Testis (tissue), 3 donors: ENCODE results near the gene COA3. TPM values are rescaled to one million over a fixed set of nuclear protein-coding genes. Genes with fewer than 3 reads are reported as not detected.
A peak's percentile ranks its signal among the peaks of the same experiment; 100 is the strongest.

Experiments
- DNase-seq: peaks from one replicate; pipeline ENCODE4 v3.0.0-alpha.2; 2019
- H3K27ac ChIP-seq, 2 donors: fragments of 200-600 bp; sonication (generic); one replicate each; pipeline ENCODE4 v1.5.1; 2019
- H3K27me3 ChIP-seq: fragments of 200-600 bp; sonication (generic); one replicate; pipeline ENCODE4 v1.5.1; 2019
- H3K36me3 ChIP-seq: fragments of 200-600 bp; sonication (generic); one replicate; pipeline ENCODE4 v1.5.1; 2017; ENCODE audit warnings: low read depth; ENCODE audit errors: missing control alignments
- H3K4me1 ChIP-seq: fragments of 200-600 bp; sonication (generic); one replicate; pipeline ENCODE4 v1.5.1; 2019
- H3K4me3 ChIP-seq, 2 donors: fragments of 200-600 bp; sonication (generic); one replicate each; pipeline ENCODE4 v1.5.1; 2017 to 2019
- H3K9me3 ChIP-seq: fragments of 200-600 bp; sonication (generic); one replicate; pipeline ENCODE4 v1.5.1; 2017
- CTCF ChIP-seq, 3 experiments: fragments of 450-650 bp in 2 of 3; fragments of 200-600 bp in 1 of 3; sonication (generic) in 1 of 3; IDR thresholded peaks; one replicate each; pipeline ENCODE4 v1.5.1; 2016 to 2019; ENCODE audit warnings: antibody characterized with exemption in 3 of 3, mild to moderate bottlenecking in 2 of 3, moderate library complexity in 1 of 3
- POLR2A ChIP-seq: fragments of 450-650 bp; IDR thresholded peaks from one replicate; pipeline ENCODE4 v1.6.1; 2017; ENCODE audit warnings: antibody characterized with exemption, mild to moderate bottlenecking, moderate library complexity
- WGBS, 2 donors: methylation state at CpG; one replicate each; pipeline ENCODE4 v1.1.5; 2018; 5-methylcytosine and 5-hydroxymethylcytosine counted together
- intact Hi-C: fragments of 100-400 bp; cut with DNase I; formaldehyde crosslinking; loops from one replicate; pipeline ENCODE4 v1.15.1; 2023; ENCODE audit warnings: low total_unique reads
- polyA plus RNA-seq: library from polyadenylated mRNA; stranded (reverse); fragments of 350-450 nt; fragmentation: Illumina TruSeq; extraction: RNeasy Lipid Tissue Mini Kit (QIAGEN cat#74804); gene quantifications from one replicate; pipeline ENCODE4 v1.2.3, GENCODE V29; 2014; ENCODE audit warnings: low read depth, low replicate concordance; ENCODE audit not compliant: insufficient read depth
- total RNA-seq, 2 donors: library from RNA; depleted of rRNA; stranded (reverse); fragments of >200 nt; gene quantifications; one replicate each; pipeline ENCODE4 v1.2.3, GENCODE V29; 2016

The COA3 gene
- total and polyA plus RNA-seq, 3 donors from 2014 or later = 43.0 to 52.7 (median 49.2) TPM

DNA sequence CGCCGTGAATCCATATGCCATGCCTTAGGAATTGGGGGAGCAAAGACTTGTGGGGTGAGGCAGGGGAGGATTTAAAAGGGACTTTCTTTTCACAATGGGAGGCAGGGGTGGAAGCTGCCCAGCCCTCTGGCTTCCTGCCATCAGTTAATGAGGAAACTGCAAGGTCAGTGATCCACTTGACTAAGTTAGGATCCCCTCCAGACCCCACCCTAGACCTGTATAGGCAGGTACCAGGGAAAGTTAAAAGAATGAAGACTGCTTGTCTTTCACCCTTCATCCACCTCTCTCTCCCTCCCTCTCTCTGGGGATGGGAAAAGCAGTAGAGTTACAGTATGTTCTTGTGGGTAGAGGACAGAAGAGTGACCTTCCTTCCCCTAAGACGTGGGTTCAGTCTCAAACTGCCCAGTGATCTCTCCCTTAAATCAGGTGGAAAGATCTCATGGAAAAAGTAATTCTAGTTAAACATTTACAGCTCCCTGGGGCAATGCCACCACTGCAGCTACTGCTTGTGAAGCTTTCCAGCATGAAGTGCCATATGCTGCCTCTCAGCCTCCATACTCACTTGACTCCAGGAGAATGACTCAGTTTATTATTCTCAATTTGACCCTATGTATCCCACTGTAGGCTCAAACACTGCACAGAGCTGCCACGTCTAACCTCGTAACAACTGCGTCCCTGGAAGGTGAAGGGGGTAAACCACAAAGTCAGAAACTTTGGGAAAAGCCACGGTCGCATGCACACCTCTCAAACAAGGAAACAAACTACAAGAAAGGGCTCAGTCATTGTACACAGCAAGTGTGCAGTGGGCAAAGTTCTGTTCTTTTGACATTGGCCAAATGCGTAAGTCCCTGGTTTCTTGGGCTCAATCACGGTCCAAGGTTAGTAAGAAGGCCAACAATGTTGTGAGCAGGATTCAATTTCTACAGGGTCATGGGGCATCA lies 1.2 kb downstream of the COA3 start:
- no peak for TF ChIP-seq CTCF (IDR thresholded peaks at IDR 0.05)
- no peak for TF ChIP-seq POLR2A
- WGBS, 2 donors = 78 to 82% methylated on average over 10 of the region's 10 CpGs
- intact Hi-C loops = no loop called here
- Histone ChIP-seq H3K36me3 (no peaks in the 10 kb centered on the region), H3K27me3 (no peaks in the 10 kb centered on the region), H3K9me3 (no peaks in the 10 kb centered on the region), H3K4me1 (peaks cover 17% of the 10 kb centered on the region), H3K27ac (peak overlapping the region in 1 of 2 donors; percentile 19), H3K4me3 (peak overlapping the region in 1 of 2 donors; percentile 81)
- no peak for DNase-seq

- Histone ChIP-seq H3K27me3 (no peaks in the 10 kb centered on the region), H3K9me3 (no peaks in the 10 kb centered on the region), H3K4me3 (no peak overlapping the region), H3K36me3 (no peaks in the 10 kb centered on the region), H3K4me1 (peaks cover 11% of the 10 kb centered on the region), H3K27ac (no peak overlapping the region)
- 92 to 94% methylated on average over 18 of the region's 18 CpGs for WGBS, 2 donors
- no peak for DNase-seq
- no peak for TF ChIP-seq POLR2A
- no peak for TF ChIP-seq CTCF (IDR thresholded peaks at IDR 0.05)
- intact Hi-C loops = no loop called here
These were observed 2.3 kb downstream of the COA3 start for GRCh38 chr17:42796066-42796758.

DNA sequence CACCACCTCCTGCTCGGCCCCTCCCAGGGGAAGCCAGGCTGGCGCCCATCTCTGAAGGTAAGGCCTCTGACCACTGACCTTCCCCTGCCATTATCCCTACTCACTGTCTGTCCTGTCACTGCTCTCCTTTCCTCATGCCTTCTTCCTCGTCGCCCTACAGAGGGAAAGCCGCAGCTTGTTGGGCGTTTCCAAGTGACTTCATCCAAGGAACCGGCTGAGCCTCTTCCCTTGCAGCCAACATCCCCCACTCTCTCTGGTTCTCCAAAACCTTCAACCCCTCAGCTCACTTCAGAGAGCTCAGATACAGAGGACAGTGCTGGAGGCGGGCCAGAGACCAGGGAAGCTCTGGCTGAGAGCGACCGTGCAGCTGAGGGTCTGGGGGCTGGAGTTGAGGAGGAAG lies 3.0 kb downstream of the COA3 start:
- no peak overlapping the region for H3K4me3 ChIP-seq
- WGBS, 2 donors = 83 to 87% methylated on average over 10 of the region's 10 CpGs
- DNase-seq = no peak
- H3K27me3 ChIP-seq = no peaks in the 10 kb centered on the region
- no peaks in the 10 kb centered on the region for H3K9me3 ChIP-seq
- intact Hi-C loops = no loop called here
- H3K4me1 ChIP-seq = peaks cover 11% of the 10 kb centered on the region
- H3K27ac ChIP-seq = no peak overlapping the region
- no peaks in the 10 kb centered on the region for H3K36me3 ChIP-seq
- TF ChIP-seq POLR2A (no peak), CTCF (IDR thresholded peaks at IDR 0.05) (no peak)

GRCh38 chr17:42795061-42795460 lies 3.4 kb downstream of the COA3 start:
- TF ChIP-seq POLR2A (no peak), CTCF (IDR thresholded peaks at IDR 0.05) (no peak)
- Histone ChIP-seq H3K4me3 (no peak overlapping the region), H3K9me3 (no peaks in the 10 kb centered on the region), H3K27me3 (no peaks in the 10 kb centered on the region), H3K4me1 (peaks cover 11% of the 10 kb centered on the region), H3K36me3 (no peaks in the 10 kb centered on the region), H3K27ac (no peak overlapping the region)
- 75 to 77% methylated on average over 4 of the region's 4 CpGs for WGBS, 2 donors
- DNase-seq = no peak
- intact Hi-C loops = no loop called here
